GM15510 (cell line): Measurements from ENCODE around the gene CDH24.

Experiments
- POLR2A ChIP-seq: IDR thresholded peaks from 3 replicates; pipeline ENCODE4 v1.6.1; 2011; ENCODE audit warnings: borderline replicate concordance; ENCODE audit not compliant: insufficient read length; ENCODE audit errors: extremely low read depth

Gene CDH24

GRCh38 chr14:23047034-23047634 is 10.2 kb downstream of the CDH24 start:
- TF ChIP-seq POLR2A, result no peak

- TF ChIP-seq POLR2A, result no peak
Measured at GRCh38 chr14:23045419-23046357, 11.6 kb downstream of the CDH24 start.

- no peak for TF ChIP-seq POLR2A
Measured at GRCh38 chr14:23044840-23045239, 12.5 kb downstream of the CDH24 start.

- TF ChIP-seq POLR2A, result no peak
Measured at GRCh38 chr14:23043754-23044153, 13.6 kb downstream of the CDH24 start.

GRCh38 chr14:23043145-23043544 is 14.2 kb downstream of the CDH24 start:
- TF ChIP-seq POLR2A, result no peak

GRCh38 chr14:23042162-23042965 is 15.0 kb downstream of the CDH24 start, which contains the start of gene PSMB11:
PSMB11 (plus strand) TSS chr14:23042212; CDS start chr14:23042226, 14 bp downstream.
- no peak for TF ChIP-seq POLR2A

- TF ChIP-seq POLR2A, result no peak
Measured at GRCh38 chr14:23041729-23042128, 15.6 kb downstream of the CDH24 start.

- no peak for TF ChIP-seq POLR2A
Measured at GRCh38 chr14:23040100-23040499, 17.2 kb downstream of the CDH24 start.

GRCh38 chr14:23035303-23036144 is 21.8 kb downstream of the CDH24 start:
- TF ChIP-seq POLR2A, result no peak

GRCh38 chr14:23034498-23035302 is 22.6 kb downstream of the CDH24 start, which contains the start of gene PSMB5:
PSMB5 (minus strand) TSS chr14:23034900; CDS start chr14:23034881, 19 bp downstream.
- TF ChIP-seq POLR2A, result peak; percentile 81

- no peak for TF ChIP-seq POLR2A
Measured at GRCh38 chr14:23033801-23034497, 23.4 kb downstream of the CDH24 start.

GRCh38 chr14:23033251-23033727 is 24.0 kb downstream of the CDH24 start:
- TF ChIP-seq POLR2A, result no peak
